CD1c-positive myeloid dendritic cell (primary cell): ENCODE measurements around the gene NTNG1.

Source experiments
- DNase-seq: peaks from one replicate; pipeline ENCODE4 v3.0.0-alpha.2; 2016; ENCODE audit errors: extremely low spot score

NTNG1 gene

DNA sequence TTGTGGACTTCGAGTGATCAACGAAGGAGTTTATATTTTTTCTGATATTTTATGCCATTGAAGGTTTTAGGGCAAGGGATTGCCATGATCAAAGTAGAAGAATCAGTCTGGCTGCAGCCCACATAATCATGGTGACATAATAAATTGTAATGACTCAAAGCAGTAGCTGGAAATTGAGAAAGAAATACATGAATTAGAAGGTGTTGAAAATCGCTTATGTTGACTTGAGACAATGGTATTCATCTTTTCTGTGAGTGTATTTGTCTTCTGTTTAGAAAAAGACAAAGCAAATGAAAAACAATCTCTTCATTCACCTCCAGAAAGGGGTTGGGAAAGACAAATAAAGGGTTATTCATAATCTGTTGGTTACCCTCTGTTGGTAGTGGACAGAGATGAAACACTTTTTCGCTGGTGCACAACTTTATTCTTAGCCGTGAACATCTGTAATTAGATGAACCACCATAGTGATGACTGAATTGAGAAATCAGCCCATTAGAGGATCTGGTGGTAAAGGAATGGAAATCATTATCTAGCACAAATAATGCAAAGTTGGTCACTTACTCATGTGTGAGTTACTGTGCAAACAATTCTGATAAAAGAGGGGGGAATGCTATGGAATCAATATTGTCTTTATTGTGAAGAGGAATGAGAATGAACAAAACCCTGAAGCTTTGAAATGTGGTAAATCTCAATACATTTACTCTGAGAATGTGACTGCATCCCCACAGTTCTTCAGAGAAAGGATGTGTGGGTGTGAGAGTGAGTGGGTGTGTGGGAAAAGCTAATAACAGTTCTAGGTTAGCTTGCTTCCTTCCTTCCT is 121.8 kb downstream of the NTNG1 start:
- DNase-seq, result no peak

GRCh38 chr1:107263291-107263915 is 122.6 kb downstream of the NTNG1 start:
- DNase-seq, result no peak

GRCh38 chr1:107264007-107264406 is 123.2 kb downstream of the NTNG1 start:
- DNase-seq, result no peak

DNA sequence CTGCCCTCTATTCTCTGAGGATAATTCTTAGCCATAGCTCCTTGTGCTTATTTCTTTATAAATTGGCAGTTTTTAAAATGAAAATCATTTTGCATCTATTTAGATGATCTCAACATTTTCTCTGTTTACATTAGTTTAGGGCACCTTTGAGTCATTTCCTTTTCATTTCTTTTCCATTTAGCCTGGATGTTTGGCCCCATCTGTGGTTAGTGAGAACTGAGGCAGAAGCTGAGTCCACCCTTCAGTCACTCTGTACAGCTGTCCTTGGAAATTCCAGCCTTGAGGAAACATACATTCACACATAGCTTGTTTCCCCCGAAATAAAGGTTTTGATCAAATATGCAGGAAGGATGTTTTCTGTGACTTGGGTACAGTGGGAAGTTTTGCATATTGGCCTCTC is 123.7 kb downstream of the NTNG1 start:
- no peak for DNase-seq

- DNase-seq, result no peak
Measured at GRCh38 chr1:107267489-107267888, 126.7 kb downstream of the NTNG1 start.

GRCh38 chr1:107272321-107272720 is 131.5 kb downstream of the NTNG1 start:
- no peak for DNase-seq

- no peak for DNase-seq
Measured at GRCh38 chr1:107273515-107273914, 132.7 kb downstream of the NTNG1 start.

GRCh38 chr1:107274227-107274626 is 133.4 kb downstream of the NTNG1 start:
- DNase-seq, result no peak

DNA sequence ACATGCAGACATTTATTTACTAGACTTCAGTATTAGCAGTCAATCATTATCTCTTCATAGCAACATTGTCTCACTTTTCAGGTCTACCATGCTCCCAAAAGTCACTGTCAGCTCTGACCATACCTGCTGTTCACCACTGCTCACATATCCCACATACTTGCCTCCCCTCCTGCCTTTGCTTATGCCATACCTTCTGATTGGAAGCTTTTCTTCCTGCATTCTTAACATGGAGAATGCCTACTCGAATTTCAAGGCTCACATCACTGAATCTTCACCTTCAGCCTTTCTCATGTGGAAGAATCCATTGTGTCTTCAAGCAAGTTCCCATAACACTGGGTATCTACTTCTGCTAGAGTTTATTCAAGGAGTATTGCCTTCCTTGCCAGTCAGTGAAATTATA is 135.4 kb downstream of the NTNG1 start:
- no peak for DNase-seq

GRCh38 chr1:107277022-107277421 is 136.2 kb downstream of the NTNG1 start:
- DNase-seq, result no peak

DNA sequence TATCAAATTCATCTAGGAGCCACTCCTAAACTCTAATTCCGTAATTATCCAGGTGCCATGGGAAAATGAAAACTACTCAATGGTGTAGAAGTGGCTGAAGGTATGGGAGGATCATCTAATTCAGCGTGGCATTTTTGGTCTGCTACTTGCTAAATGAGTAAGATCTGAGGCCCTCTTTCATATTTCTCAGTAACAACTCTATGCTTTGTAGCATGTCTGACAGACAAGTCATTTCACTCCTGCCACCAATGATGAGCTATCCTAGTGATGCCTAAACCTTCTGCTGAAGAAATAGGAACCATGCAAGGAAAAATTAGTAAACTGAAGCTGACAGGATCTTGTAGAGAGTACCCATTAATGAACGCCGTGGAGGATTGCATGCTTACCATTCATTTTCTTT is 145.3 kb downstream of the NTNG1 start:
- DNase-seq, result no peak

DNA sequence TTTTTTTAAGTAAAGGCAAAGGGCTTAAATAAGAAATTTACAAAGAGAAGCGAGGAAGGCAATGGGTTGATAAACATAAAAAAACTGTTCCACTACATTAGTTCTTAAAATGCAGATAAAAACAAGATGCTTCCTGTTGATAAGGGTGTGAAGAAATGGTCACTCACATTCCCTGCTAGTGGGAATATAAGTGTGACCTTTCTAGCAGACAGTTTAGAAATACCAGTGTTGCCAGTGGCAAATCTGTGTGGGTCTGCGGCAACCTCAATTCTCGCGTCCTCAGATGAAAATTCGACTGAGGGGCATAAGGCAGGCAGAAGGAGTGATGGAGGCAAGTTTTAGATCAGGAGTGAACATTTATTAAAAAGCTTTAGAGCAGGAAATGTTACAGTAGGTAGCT is 151.1 kb downstream of the NTNG1 start:
- DNase-seq, result no peak

- no peak for DNase-seq
Measured at GRCh38 chr1:107293901-107294613, 153.2 kb downstream of the NTNG1 start.

DNA sequence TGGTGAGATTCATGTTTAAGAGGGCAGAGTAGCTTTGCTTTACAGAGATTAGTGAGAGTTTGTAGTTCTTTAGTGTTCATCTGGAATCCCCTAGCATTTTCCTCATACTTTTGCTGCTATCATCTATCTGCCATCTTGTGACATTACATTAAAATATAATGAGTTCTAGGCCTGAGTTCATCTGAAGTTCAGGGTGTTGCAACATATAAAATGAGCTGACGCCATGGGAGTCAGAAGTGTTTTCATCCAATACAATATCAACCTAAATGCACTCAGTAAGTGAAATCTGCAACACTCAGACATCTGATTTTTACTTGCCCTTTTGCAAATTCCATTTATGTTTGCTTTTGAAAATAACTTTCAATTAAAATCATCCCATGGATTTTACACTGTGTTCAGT is 153.8 kb downstream of the NTNG1 start:
- no peak for DNase-seq

DNA sequence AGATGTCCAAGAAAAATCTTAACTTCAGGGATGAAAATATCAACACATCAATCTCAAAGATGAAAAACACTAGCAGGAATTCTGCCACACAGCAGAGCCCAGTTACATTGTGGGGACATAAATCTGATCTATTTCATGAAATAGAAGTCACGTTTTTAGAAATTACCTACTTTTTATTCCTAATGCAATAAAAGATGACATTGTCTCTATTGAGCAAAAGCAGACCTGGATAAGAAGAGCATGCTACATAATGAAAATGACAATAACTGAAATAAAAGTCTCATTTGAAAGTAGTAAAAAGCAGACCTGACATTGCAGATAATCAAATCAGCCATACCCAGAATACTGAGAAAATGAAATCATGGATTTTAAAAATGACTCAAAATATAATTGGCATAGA is 156.8 kb downstream of the NTNG1 start:
- no peak for DNase-seq

- DNase-seq, result no peak
Measured at GRCh38 chr1:107298526-107298925, 157.7 kb downstream of the NTNG1 start.

DNA sequence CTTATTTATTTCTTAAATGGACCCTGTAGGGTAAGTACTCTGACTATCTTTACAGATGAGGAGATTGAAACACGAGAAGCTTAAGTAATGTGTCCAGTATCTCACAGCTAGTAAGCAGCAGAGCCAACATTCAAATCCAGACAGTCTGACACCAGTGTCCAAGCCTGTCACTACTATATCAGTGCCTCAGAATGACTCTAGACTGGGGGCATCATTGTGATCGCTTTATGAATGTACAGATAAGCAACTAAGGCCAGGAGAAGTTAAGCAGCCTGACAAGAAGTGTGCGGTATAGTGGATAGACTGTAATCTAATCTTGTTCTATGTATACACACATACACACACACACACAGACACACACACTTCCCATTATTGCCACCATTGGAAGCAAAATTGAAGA is 158.7 kb downstream of the NTNG1 start:
- DNase-seq, result no peak

GRCh38 chr1:107309962-107310361 is 169.1 kb downstream of the NTNG1 start:
- no peak for DNase-seq

DNA sequence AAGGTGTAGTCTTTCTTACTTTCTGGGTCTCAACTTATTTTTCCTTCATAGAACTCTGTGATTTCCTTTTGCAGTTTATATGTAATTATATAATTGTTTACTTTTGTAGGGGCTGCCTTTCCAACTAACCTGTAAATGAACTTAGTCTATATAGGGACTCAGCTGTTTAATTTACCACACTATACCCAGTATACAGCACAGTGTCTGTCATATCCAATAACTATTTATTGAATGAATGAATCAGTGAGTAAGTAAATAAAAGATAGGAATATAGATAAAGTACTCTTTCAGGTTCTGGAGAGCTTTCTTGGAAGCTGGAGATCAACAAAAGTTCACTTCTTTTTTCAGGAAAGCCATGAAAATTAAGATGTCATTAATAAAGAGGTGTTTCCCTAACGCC is 174.8 kb downstream of the NTNG1 start:
- no peak for DNase-seq

- DNase-seq, result no peak
Measured at GRCh38 chr1:107318932-107319331, 178.1 kb downstream of the NTNG1 start.

- no peak for DNase-seq
Measured at GRCh38 chr1:107323784-107324183, 182.9 kb downstream of the NTNG1 start.

GRCh38 chr1:107326824-107327445 is 186.1 kb downstream of the NTNG1 start:
- DNase-seq, result no peak
